K562 treated with DMSO at 1 percent for 48 hours (cell line): ENCODE measurements around the gene CRYBG2. TPM values are rescaled to one million over a fixed set of nuclear protein-coding genes. Genes with fewer than 3 reads are reported as not detected.

Experiments
- total RNA-seq: library from RNA; unstranded; fragments of 300-600 nt; gene quantifications from 2 replicates; pipeline ENCODE4 v1.2.3, GENCODE V29; 2022; ENCODE audit warnings: low replicate concordance; ENCODE audit errors: extremely low read depth

The CRYBG2 gene, protein sequence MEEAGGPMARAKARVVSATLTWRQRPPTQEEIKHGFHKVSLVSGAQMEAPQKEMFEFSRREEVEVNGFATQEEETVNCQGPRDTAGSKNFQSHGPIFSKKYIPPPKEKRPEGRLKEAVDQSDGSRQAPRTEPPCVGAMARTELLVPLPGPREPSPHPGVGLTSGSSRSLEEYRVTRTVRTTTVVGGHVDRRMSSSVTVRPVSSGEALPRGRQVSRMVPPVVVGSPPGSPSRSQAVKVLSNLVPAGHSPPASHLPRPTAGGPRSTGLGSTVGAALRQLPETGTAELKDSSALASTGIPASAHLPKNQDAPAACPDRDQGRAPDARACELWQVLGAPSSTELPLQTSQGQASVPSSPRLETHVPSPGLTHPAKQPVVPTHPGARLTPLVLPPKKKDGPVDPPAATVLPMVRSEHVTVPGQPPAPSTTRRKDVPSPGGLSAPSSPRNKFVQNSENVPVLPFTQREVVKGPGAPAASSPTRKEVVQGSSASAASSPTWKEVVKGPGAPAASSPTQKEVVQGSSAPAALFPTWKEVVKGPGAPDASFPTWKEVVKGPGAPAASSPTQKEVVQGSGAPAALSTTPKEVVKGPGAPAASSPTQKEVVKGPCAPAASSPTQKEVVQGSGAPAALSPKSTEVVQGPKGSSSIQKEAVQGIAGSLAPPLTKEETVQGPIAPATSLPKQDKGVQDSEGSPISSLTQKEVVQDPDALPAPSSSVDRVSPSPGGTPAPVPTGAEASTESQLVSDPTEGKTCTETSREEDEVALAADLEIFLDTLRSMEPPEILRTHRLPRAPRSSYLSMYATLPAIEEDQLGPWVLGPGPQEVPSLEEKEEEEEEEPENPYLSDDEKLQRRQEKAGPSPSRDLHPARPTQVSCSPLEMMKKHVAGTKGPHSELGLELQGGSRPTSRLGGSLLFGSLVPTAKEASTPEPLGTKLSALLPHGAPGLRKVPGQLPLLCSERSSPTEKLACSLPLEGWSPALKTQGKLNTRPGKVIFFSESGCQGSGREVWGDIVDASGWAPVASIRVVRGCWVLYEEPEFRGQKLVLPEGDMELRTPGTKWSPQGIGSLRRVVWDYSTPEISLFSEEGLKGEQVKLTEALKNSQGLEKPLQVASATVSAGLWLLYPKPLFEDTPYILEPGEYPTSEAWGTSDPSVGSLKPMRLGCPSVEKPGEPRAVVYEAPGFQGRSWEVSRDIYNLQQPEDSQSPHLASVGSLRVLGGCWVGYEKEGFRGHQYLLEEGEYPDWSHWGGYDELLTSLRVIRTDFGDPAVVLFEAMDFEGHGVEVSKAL (N-terminal part only)
- total RNA-seq, result not detected in 2 replicates

GRCh38 chr1:26353976-26354820 is at the start of gene CRYBG2:
CRYBG2 (minus strand) TSS chr1:26354130; CDS start chr1:26346657, 7,473 bp downstream.

GRCh38 chr1:26372611-26373010 is 18.7 kb upstream of the CRYBG2 start, which contains the start of gene ZNF683:
ZNF683 (minus strand) TSS chr1:26372750; CDS start chr1:26368571, 4,179 bp downstream.

DNA sequence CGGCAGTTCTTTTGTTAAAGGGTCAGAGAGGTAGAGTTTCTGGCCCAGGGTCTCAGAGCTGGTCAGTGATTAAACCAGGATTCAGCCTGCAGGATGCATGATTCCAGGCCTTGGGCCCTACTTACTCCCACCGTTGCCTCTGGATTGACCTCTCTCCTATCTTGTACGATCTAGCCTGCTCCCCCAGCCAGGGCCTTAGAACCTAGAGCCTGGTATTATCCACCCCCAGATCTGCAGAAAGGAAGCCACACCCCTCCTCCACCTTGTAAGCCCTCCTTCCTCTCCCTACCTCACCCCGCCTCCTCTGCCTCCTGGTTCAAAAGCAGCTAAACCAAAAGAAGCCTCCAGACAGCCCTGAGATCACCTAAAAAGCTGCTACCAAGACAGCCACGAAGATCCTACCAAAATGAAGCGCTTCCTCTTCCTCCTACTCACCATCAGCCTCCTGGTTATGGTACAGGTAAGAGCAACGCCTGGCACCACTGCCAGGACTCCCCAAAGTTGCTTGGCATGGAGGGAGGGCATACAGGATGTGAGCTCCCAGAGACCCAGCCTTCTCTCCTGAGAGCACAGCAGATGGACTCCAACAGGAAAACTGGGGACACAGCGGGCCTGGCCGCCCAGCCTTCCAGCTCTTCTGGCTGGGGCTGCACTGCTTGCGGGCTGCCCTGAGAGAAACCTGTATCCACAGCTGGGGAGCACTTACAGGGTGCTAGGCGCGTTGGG is 36.2 kb downstream of the CRYBG2 start, which contains the start of gene CD52:
Gene CD52, plus strand, starts transcription at position 347 of the 726 bp plus-strand sequence. Its CDS starts 60 bp downstream, at position 407.

DNA sequence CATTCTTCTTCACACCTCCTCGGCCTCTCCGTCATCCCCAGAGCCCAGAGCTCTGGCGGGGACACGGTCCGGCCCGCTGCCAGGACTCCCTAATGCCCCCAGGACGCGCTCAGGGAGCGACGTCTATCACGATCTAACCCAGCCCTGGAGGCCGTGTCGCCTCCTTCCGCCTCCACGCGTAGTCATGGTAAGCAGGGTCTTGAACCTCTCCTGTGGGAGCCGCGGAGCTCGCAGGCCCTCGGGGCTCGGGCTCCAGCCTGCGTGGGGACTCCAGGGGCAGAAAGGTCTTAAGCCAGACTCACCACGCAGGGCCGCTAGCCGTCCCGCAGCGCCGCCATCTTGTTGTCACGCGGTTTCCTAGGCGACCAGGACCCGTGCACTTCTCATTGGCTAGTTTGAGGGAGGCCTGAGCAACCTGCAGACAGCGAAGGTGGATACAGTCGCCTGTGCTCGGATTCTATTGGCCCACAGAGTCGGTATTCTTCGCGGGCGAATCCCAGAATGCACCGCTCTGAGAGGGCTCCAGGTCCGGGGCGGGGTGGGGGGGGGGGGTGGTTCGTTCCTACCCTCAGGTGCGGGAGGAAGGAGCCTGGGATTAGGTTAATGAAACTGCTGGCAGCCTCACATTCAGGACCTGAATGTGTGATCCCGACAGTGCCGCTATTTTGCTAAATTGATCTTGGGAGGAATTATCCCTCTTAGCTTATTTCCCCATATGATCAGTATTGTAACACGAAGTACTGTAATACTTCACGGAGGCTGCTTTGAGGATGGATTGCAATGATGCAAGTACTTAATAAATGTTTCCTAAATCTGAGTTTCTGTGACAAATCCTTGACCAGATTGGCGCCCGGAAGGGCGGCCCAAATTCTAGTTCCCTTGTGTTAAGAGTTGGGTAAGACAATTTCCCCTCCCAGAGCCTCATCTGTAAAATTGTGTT is 47.4 kb downstream of the CRYBG2 start, which contains the start of gene UBXN11:
Gene UBXN11, minus strand, starts transcription at position 347 of the 940 bp plus-strand sequence. CDS start 3,753 bp downstream, outside the sequence.

GRCh38 chr1:26279456-26280332 is 74.2 kb downstream of the CRYBG2 start, which contains the start of gene SH3BGRL3:
SH3BGRL3 (plus strand) TSS chr1:26280086; CDS start chr1:26280156, 70 bp downstream.

Other genes with a start within 250 kb of the CRYBG2 start
- gene PDIK1L, start 242.3 kb downstream of the CRYBG2 start, total RNA-seq, result not detected in 2 replicates
- gene FAM110D, start 195.1 kb downstream of the CRYBG2 start, total RNA-seq, result not detected in 2 replicates
- gene C1orf232, start 185.2 kb downstream of the CRYBG2 start, total RNA-seq, result not detected in 2 replicates
- gene ZNF593, start 184.2 kb downstream of the CRYBG2 start, total RNA-seq, result not detected in 2 replicates
- not detected in 2 replicates for gene ZNF593OS, start 182.3 kb downstream of the CRYBG2 start, total RNA-seq
- not detected in 2 replicates for gene CNKSR1, start 176.6 kb downstream of the CRYBG2 start, total RNA-seq
- not detected in 2 replicates for gene CATSPER4, start 163.5 kb downstream of the CRYBG2 start, total RNA-seq
- not detected in 2 replicates for gene CEP85, start 119.9 kb downstream of the CRYBG2 start, total RNA-seq
- not detected in 2 replicates for gene SH3BGRL3, start 74.0 kb downstream of the CRYBG2 start, total RNA-seq
- gene UBXN11, start 47.5 kb downstream of the CRYBG2 start, total RNA-seq, result not detected in 2 replicates
- not detected in 2 replicates for gene CD52, start 36.2 kb downstream of the CRYBG2 start, total RNA-seq
- not detected in 2 replicates for gene ZNF683, start 18.6 kb upstream of the CRYBG2 start, total RNA-seq
- gene LIN28A, start 56.7 kb upstream of the CRYBG2 start, total RNA-seq, result not detected in 2 replicates
- gene DHDDS, start 78.2 kb upstream of the CRYBG2 start, total RNA-seq, result not detected in 2 replicates
- 526 TPM in 1 of 2 replicates, not detected in the other for gene HMGN2, start 118.3 kb upstream of the CRYBG2 start, total RNA-seq
- gene RPS6KA1, start 175.6 kb upstream of the CRYBG2 start, total RNA-seq, result not detected in 2 replicates